ENCODE measurements around the gene DMD. TPM values are rescaled to one million over a fixed set of nuclear protein-coding genes. Genes with fewer than 3 reads are reported as not detected.

DMD gene
- total RNA-seq, 1 experiment from 2014 or later, result 47.2 TPM

DNA sequence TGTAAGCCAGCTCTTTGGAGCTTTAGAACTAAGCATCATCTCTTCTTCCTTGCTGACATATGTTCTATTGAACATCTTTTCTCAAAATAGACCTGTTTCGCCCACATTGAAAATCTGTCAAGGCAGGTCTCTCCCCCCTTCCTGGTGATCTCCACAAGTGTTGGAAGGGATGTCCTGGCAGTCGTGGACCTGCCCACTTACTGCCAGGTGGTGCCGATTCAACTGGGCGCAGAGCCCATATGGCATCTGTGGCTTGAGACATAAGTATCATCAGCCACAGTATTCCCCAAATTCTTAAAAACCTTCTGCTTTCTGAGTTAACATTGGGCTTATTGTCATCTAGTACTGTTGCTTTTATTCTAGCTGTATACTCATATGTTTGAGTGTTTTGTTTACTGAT lies 1170.2 kb downstream of the DMD start:
- intact Hi-C loops (cut with micrococcal nuclease; ENCODE audit: unreplicated experiment), result no loop called here
- Histone ChIP-seq H3K4me1 (no peaks in the 10 kb centered on the region), H3K36me3 (ENCODE audit: control insufficient read depth, insufficient read depth, low read length) (no peaks in the 10 kb centered on the region), H3K9me3 (no peaks in the 10 kb centered on the region), H3K27me3 (replicated peaks; ENCODE audit: control insufficient read depth, insufficient read depth, low read length) (no peaks in the 10 kb centered on the region), H3K4me3 (ENCODE audit: low read depth, low read length) (no peak overlapping the region)
- DNase-seq, result no peak
- Mint-ChIP-seq H3K27me3 (ENCODE audit: insufficient read depth, unreplicated experiment) (no peaks in the 10 kb centered on the region), H3K4me1 (ENCODE audit: low read depth, unreplicated experiment) (no peaks in the 10 kb centered on the region), H3K27ac (ENCODE audit: unreplicated experiment) (no peak overlapping the region), H3K36me3 (ENCODE audit: insufficient read depth, unreplicated experiment) (no peaks in the 10 kb centered on the region), H3K9me3 (ENCODE audit: unreplicated experiment) (no peaks in the 10 kb centered on the region), H3K4me3 (ENCODE audit: unreplicated experiment) (no peak overlapping the region)
- ChIA-PET POLR2A (no interaction called here), CTCF (no interaction called here)
- TF ChIP-seq, protein P1, sequence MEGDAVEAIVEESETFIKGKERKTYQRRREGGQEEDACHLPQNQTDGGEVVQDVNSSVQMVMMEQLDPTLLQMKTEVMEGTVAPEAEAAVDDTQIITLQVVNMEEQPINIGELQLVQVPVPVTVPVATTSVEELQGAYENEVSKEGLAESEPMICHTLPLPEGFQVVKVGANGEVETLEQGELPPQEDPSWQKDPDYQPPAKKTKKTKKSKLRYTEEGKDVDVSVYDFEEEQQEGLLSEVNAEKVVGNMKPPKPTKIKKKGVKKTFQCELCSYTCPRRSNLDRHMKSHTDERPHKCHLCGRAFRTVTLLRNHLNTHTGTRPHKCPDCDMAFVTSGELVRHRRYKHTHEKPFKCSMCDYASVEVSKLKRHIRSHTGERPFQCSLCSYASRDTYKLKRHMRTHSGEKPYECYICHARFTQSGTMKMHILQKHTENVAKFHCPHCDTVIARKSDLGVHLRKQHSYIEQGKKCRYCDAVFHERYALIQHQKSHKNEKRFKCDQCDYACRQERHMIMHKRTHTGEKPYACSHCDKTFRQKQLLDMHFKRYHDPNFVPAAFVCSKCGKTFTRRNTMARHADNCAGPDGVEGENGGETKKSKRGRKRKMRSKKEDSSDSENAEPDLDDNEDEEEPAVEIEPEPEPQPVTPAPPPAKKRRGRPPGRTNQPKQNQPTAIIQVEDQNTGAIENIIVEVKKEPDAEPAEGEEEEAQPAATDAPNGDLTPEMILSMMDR (IDR thresholded peaks at IDR 0.05; ENCODE audit: insufficient read depth in 1 of 2, low read depth in 1 of 2, low read length in 1 of 2, severe bottlenecking in 1 of 2, unreplicated experiment in 1 of 2), result no peak
- no TSS peak for BruUV-seq (replicated peaks)

DNA sequence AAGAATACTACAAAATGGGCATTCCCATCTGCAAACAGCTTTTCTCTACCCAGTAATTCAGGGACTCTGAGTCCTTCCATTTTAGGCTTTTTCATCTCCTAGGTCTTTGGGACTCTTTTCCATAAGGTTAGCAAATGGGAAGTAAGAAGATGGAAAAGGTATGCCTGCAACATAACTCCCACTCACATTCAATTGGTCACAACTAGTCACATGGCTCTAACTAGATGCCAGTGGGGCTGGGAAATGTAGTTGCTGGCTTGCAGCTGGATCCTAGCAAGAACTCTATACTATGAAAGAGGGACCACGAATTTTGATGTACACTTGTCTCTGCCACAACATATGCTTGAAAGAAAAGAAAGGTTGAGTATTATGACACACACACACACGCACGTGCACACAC lies 1184.6 kb downstream of the DMD start:
- no peaks in the 10 kb centered on the region for H3K9me3 ChIP-seq
- no peak for DNase-seq
- ChIA-PET CTCF (no interaction called here), POLR2A (no interaction called here)
- Mint-ChIP-seq H3K4me1 (ENCODE audit: low read depth, unreplicated experiment) (no peaks in the 10 kb centered on the region), H3K4me3 (ENCODE audit: unreplicated experiment) (no peak overlapping the region), H3K36me3 (ENCODE audit: insufficient read depth, unreplicated experiment) (no peaks in the 10 kb centered on the region), H3K27me3 (ENCODE audit: insufficient read depth, unreplicated experiment) (no peaks in the 10 kb centered on the region), H3K9me3 (ENCODE audit: unreplicated experiment) (no peaks in the 10 kb centered on the region), H3K27ac (ENCODE audit: unreplicated experiment) (no peak overlapping the region)
- TF ChIP-seq, protein P1 (IDR thresholded peaks at IDR 0.05; ENCODE audit: insufficient read depth in 1 of 2, low read depth in 1 of 2, low read length in 1 of 2, severe bottlenecking in 1 of 2, unreplicated experiment in 1 of 2), result no peak
- intact Hi-C loops (cut with micrococcal nuclease; ENCODE audit: unreplicated experiment), result no loop called here
- H3K36me3 ChIP-seq (ENCODE audit: control insufficient read depth, insufficient read depth, low read length), result no peaks in the 10 kb centered on the region
- no peaks in the 10 kb centered on the region for H3K27me3 ChIP-seq (replicated peaks; ENCODE audit: control insufficient read depth, insufficient read depth, low read length)
- H3K4me1 ChIP-seq, result no peaks in the 10 kb centered on the region
- H3K4me3 ChIP-seq (ENCODE audit: low read depth, low read length), result no peak overlapping the region
- no TSS peak for BruUV-seq (replicated peaks)

GRCh38 chrX:32024072-32024471 lies 1187.3 kb downstream of the DMD start:
- intact Hi-C loops (cut with micrococcal nuclease; ENCODE audit: unreplicated experiment), result no loop called here
- CTCF ChIA-PET, result no interaction called here
- DNase-seq, result no peak
- TF ChIP-seq, protein P1 (IDR thresholded peaks at IDR 0.05; ENCODE audit: insufficient read depth in 1 of 2, low read depth in 1 of 2, low read length in 1 of 2, severe bottlenecking in 1 of 2, unreplicated experiment in 1 of 2), result no peak
- H3K9me3 Mint-ChIP-seq (ENCODE audit: unreplicated experiment), result no peaks in the 10 kb centered on the region
- H3K4me1 Mint-ChIP-seq (ENCODE audit: low read depth, unreplicated experiment), result no peaks in the 10 kb centered on the region
- POLR2A ChIA-PET, result no interaction called here
- H3K27ac Mint-ChIP-seq (ENCODE audit: unreplicated experiment), result no peak overlapping the region
- no TSS peak for BruUV-seq (replicated peaks)
- no peaks in the 10 kb centered on the region for H3K27me3 ChIP-seq (replicated peaks; ENCODE audit: control insufficient read depth, insufficient read depth, low read length)
- no peaks in the 10 kb centered on the region for H3K36me3 Mint-ChIP-seq (ENCODE audit: insufficient read depth, unreplicated experiment)
- H3K27me3 Mint-ChIP-seq (ENCODE audit: insufficient read depth, unreplicated experiment), result no peaks in the 10 kb centered on the region
- H3K4me3 Mint-ChIP-seq (ENCODE audit: unreplicated experiment), result no peak overlapping the region
- no peak overlapping the region for H3K4me3 ChIP-seq (ENCODE audit: low read depth, low read length)
- H3K9me3 ChIP-seq, result no peaks in the 10 kb centered on the region
- no peaks in the 10 kb centered on the region for H3K4me1 ChIP-seq
- H3K36me3 ChIP-seq (ENCODE audit: control insufficient read depth, insufficient read depth, low read length), result no peaks in the 10 kb centered on the region

All from Caco-2 (cell line).